ENCODE results near the gene KLHL2. TPM values are rescaled to one million over a fixed set of nuclear protein-coding genes. Genes with fewer than 3 reads are reported as not detected.

The KLHL2 gene
- total RNA-seq, 1 experiment from 2014 or later: 26.4 TPM

DNA sequence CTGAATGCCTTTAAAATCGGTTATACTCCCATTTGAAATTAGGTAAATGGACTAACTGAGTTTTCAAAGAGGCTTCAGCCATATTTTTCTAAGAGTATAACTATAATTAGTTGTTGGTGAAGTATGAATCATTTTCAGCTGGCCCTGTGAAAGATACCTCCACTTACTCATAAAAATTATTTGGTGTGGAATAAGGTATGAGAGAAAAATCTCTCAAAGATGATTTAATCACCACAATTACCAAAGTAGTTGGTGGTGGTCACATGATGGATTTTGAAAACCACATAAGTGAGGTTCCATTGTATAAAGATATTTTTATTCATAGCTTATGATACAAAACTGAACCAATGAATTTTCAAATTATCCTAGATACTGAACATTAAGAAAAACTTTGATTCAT is 9.0 kb upstream of the KLHL2 start:
- DNase-seq: no peak
- no peaks in the 10 kb centered on the region for H3K9me3 ChIP-seq (ENCODE audit: insufficient read depth, low read depth)
- no peaks in the 10 kb centered on the region for H3K27me3 ChIP-seq (ENCODE audit: insufficient read depth, low read depth)
- H4K20me1 ChIP-seq (ENCODE audit: insufficient read depth): no peaks in the 10 kb centered on the region
- H3K4me3 ChIP-seq: no peak overlapping the region
- no peak overlapping the region for H2AFZ ChIP-seq
- ChIA-PET CTCF (no interaction called here), POLR2A (ENCODE audit: unreplicated experiment) (no interaction called here)
- TF ChIP-seq, protein P1, sequence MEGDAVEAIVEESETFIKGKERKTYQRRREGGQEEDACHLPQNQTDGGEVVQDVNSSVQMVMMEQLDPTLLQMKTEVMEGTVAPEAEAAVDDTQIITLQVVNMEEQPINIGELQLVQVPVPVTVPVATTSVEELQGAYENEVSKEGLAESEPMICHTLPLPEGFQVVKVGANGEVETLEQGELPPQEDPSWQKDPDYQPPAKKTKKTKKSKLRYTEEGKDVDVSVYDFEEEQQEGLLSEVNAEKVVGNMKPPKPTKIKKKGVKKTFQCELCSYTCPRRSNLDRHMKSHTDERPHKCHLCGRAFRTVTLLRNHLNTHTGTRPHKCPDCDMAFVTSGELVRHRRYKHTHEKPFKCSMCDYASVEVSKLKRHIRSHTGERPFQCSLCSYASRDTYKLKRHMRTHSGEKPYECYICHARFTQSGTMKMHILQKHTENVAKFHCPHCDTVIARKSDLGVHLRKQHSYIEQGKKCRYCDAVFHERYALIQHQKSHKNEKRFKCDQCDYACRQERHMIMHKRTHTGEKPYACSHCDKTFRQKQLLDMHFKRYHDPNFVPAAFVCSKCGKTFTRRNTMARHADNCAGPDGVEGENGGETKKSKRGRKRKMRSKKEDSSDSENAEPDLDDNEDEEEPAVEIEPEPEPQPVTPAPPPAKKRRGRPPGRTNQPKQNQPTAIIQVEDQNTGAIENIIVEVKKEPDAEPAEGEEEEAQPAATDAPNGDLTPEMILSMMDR (conservative IDR thresholded peaks at IDR 0.05): no peak
- TF ChIP-seq EZH2 (IDR thresholded peaks at IDR 0.05; ENCODE audit: low read depth): no peak
- no peaks in the 10 kb centered on the region for H3K79me2 ChIP-seq (ENCODE audit: low read depth)
- H3F3A ChIP-seq (ENCODE audit: insufficient read depth, low read depth): peaks cover 16% of the 10 kb centered on the region
- peak overlapping the region; percentile 72; the same call in 1 of the 2 replicates for H3K4me2 ChIP-seq
- no peaks in the 10 kb centered on the region for H3K36me3 ChIP-seq (ENCODE audit: low read depth)
- no peaks in the 10 kb centered on the region for H3K9me2 ChIP-seq (ENCODE audit: insufficient read depth)
- no TSS peak for BruUV-seq (replicated peaks)
- H3K27ac ChIP-seq: no peak overlapping the region
- intact Hi-C loops (cut with micrococcal nuclease; ENCODE audit: unreplicated experiment): no loop called here
- peaks cover 33% of the 10 kb centered on the region for H3K4me1 ChIP-seq (replicated peaks; ENCODE audit: insufficient read depth)

DNA sequence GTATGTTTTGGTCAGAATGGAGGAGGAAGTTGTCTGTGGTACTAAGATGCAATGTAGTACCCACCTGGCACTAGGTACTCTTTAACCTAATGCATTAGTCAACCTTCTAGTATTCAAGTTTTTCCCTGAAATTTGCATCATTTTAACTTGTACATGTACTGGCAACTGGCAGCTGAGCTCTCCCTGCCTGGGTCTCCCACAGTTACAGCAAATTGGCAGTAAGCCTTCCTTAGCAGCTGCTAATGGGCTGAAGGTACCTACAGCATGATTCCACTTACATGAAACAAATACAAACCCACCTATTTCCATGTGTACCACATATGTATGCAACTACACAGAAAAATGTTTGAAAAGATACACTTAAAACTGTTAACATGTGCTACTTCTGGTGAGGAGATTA is 8.1 kb upstream of the KLHL2 start:
- Histone ChIP-seq H2AFZ (no peak overlapping the region), H3K4me1 (replicated peaks; ENCODE audit: insufficient read depth) (peaks cover 43% of the 10 kb centered on the region), H3K4me3 (peak overlapping the region; percentile 37; the same call in 1 of the 2 replicates), H4K20me1 (ENCODE audit: insufficient read depth) (no peaks in the 10 kb centered on the region), H3F3A (ENCODE audit: insufficient read depth, low read depth) (peaks cover 22% of the 10 kb centered on the region), H3K27me3 (ENCODE audit: insufficient read depth, low read depth) (no peaks in the 10 kb centered on the region), H3K36me3 (ENCODE audit: low read depth) (no peaks in the 10 kb centered on the region), H3K9me3 (ENCODE audit: insufficient read depth, low read depth) (no peaks in the 10 kb centered on the region), H3K4me2 (peak overlapping the region; percentile 72), H3K79me2 (ENCODE audit: low read depth) (no peaks in the 10 kb centered on the region), H3K9me2 (ENCODE audit: insufficient read depth) (no peaks in the 10 kb centered on the region), H3K27ac (peak overlapping the region; percentile 67)
- TF ChIP-seq, protein P1 (conservative IDR thresholded peaks at IDR 0.05): no peak
- TF ChIP-seq EZH2 (IDR thresholded peaks at IDR 0.05; ENCODE audit: low read depth): no peak
- peak in 1 of 2 experiments; percentile 42 for DNase-seq
- intact Hi-C loops (cut with micrococcal nuclease; ENCODE audit: unreplicated experiment): no loop called here
- ChIA-PET CTCF (no interaction called here), POLR2A (ENCODE audit: unreplicated experiment) (no interaction called here)
- no TSS peak for BruUV-seq (replicated peaks)

DNA sequence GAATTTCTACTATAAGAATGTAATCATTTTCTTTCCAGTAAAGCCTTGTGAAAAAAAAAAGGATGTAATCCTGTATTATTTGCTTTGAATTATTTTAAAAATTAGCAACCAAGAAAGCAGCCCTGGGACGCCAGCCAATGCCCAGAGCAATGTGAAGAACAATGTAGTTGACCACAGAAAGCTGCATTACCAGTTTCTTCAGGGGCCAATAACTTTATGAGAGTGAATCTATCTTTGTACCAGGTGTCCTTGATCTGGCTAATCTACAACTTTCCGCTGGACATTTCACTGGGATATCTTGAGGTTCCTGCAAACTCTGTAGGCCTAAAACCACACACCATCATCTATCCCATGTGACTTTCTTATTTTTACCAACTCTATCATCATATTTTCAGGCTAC is 7.6 kb upstream of the KLHL2 start:
- Histone ChIP-seq H4K20me1 (ENCODE audit: insufficient read depth) (no peaks in the 10 kb centered on the region), H3K27ac (peak overlapping the region; percentile 67), H3K4me3 (no peak overlapping the region), H3K79me2 (ENCODE audit: low read depth) (no peaks in the 10 kb centered on the region), H2AFZ (no peak overlapping the region), H3K4me2 (peak overlapping the region; percentile 72), H3K9me2 (ENCODE audit: insufficient read depth) (no peaks in the 10 kb centered on the region), H3K4me1 (replicated peaks; ENCODE audit: insufficient read depth) (peaks cover 47% of the 10 kb centered on the region), H3K27me3 (ENCODE audit: insufficient read depth, low read depth) (no peaks in the 10 kb centered on the region), H3K36me3 (ENCODE audit: low read depth) (no peaks in the 10 kb centered on the region), H3F3A (ENCODE audit: insufficient read depth, low read depth) (peaks cover 25% of the 10 kb centered on the region), H3K9me3 (ENCODE audit: insufficient read depth, low read depth) (no peaks in the 10 kb centered on the region)
- BruUV-seq (replicated peaks): no TSS peak
- ChIA-PET POLR2A (ENCODE audit: unreplicated experiment) (interaction anchor here (0.6 kb wide), 1 partner anchor 9 kb away, joined by 4 read pairs; no protein-coding TSS in a partner anchor), CTCF (no interaction called here)
- TF ChIP-seq, protein P1 (conservative IDR thresholded peaks at IDR 0.05): no peak
- TF ChIP-seq EZH2 (IDR thresholded peaks at IDR 0.05; ENCODE audit: low read depth): no peak
- peak; percentile 82 for DNase-seq
- intact Hi-C loops (cut with micrococcal nuclease; ENCODE audit: unreplicated experiment): loop anchor here (10.0 kb wide), 1 partner anchor 265 kb away; no protein-coding TSS in a partner anchor

Data from PC-9 (cell line).